ENCODE data around the gene IL32.

IL32 gene

GRCh38 chr16:3027983-3028715 lies 37.3 kb upstream of the IL32 start:
- peak; percentile 74 for TF ChIP-seq CTCF (IDR thresholded peaks at IDR 0.05; ENCODE audit: low read depth, low read length, missing control alignments)
- in situ Hi-C loops (cut with HindIII; ENCODE audit: low sequenced_read_pairs): no loop called here
- no peak overlapping the region for H3K4me3 ChIP-seq (ENCODE audit: low read depth, low read length)
- peak; percentile 35 for DNase-seq (ENCODE audit: low read depth)

- no peak overlapping the region for H3K4me3 ChIP-seq (ENCODE audit: low read depth, low read length)
- no peak for TF ChIP-seq CTCF (IDR thresholded peaks at IDR 0.05; ENCODE audit: low read depth, low read length, missing control alignments)
- in situ Hi-C loops (cut with HindIII; ENCODE audit: low sequenced_read_pairs): no loop called here
- no peak for DNase-seq (ENCODE audit: low read depth)
Observed at GRCh38 chr16:3028716-3029319, 36.6 kb upstream of the IL32 start.

GRCh38 chr16:3029491-3030221 lies 35.8 kb upstream of the IL32 start:
- no peak overlapping the region for H3K4me3 ChIP-seq (ENCODE audit: low read depth, low read length)
- no peak for TF ChIP-seq CTCF (IDR thresholded peaks at IDR 0.05; ENCODE audit: low read depth, low read length, missing control alignments)
- DNase-seq (ENCODE audit: low read depth): no peak
- in situ Hi-C loops (cut with HindIII; ENCODE audit: low sequenced_read_pairs): no loop called here

- in situ Hi-C loops (cut with HindIII; ENCODE audit: low sequenced_read_pairs): no loop called here
- TF ChIP-seq CTCF (IDR thresholded peaks at IDR 0.05; ENCODE audit: low read depth, low read length, missing control alignments): no peak
- no peak overlapping the region for H3K4me3 ChIP-seq (ENCODE audit: low read depth, low read length)
- DNase-seq (ENCODE audit: low read depth): no peak
Observed at GRCh38 chr16:3030222-3031212, 34.9 kb upstream of the IL32 start.

GRCh38 chr16:3032624-3033023 lies 32.8 kb upstream of the IL32 start:
- no peak for DNase-seq (ENCODE audit: low read depth)
- in situ Hi-C loops (cut with HindIII; ENCODE audit: low sequenced_read_pairs): no loop called here
- no peak for TF ChIP-seq CTCF (IDR thresholded peaks at IDR 0.05; ENCODE audit: low read depth, low read length, missing control alignments)

More at GRCh38 chr16:3032624-3033023, 32.8 kb upstream of the IL32 start:
- no peak overlapping the region for H3K4me3 ChIP-seq (ENCODE audit: low read depth, low read length)

All from astrocyte of the cerebellum (primary cell).